Thoracic aorta (tissue), 2 donors: ENCODE results near the gene CLSTN1. TPM values are rescaled to one million over a fixed set of nuclear protein-coding genes. Genes with fewer than 3 reads are reported as not detected.

Source experiments
- ATAC-seq: fragments of 150-250 bp; one replicate; pipeline ENCODE4 v1.8.0; 2017; ENCODE audit warnings: low read depth; ENCODE audit not compliant: insufficient number of reproducible peaks, low FRiP score
- DNase-seq: peaks from one replicate; pipeline ENCODE4 v3.0.0-alpha.2; 2020; ENCODE audit warnings: low spot score
- H3K27ac ChIP-seq, 2 donors: fragments of 200-600 bp; sonication (generic); 1 replicate in 1 of 2; 2 replicates in 1 of 2; pipeline ENCODE4 v1.5.1; 2016; ENCODE audit warnings: mild to moderate bottlenecking in 2 of 2, moderate library complexity in 2 of 2
- H3K27me3 ChIP-seq: fragments of 200-600 bp; sonication (generic); replicated peaks from 2 replicates; pipeline ENCODE4 v1.6.0; 2016; ENCODE audit warnings: mild to moderate bottlenecking; ENCODE audit not compliant: insufficient read depth
- H3K36me3 ChIP-seq: fragments of 200-600 bp; sonication (generic); one replicate; pipeline ENCODE4 v1.5.1; 2016
- H3K4me1 ChIP-seq, 2 donors: fragments of 200-600 bp; sonication (generic); 1 replicate in 1 of 2; 2 replicates in 1 of 2; pipeline versions ENCODE4 v1.5.1 to v1.6.0; 2016; ENCODE audit warnings: low read depth in 2 of 2, mild to moderate bottlenecking in 1 of 2; ENCODE audit not compliant: control insufficient read depth in 1 of 2
- H3K4me3 ChIP-seq: fragments of 200-600 bp; sonication (generic); 2 replicates; pipeline ENCODE4 v1.5.1; 2016; ENCODE audit warnings: mild to moderate bottlenecking
- H3K9me3 ChIP-seq: fragments of 200-600 bp; sonication (generic); 2 replicates; pipeline ENCODE4 v1.5.1; 2016
- total RNA-seq, 2 donors: library from RNA; depleted of rRNA; stranded (reverse); fragments of >200 nt; gene quantifications; one replicate each; pipeline versions ENCODE4 v1.1.0 to v1.2.3, GENCODE V29; 2016
- TF ChIP-seq, protein P1 (sequence below): fragments of 200-600 bp; sonication (generic); IDR thresholded peaks from one replicate; pipeline ENCODE4 v1.5.1; 2019; ENCODE audit warnings: antibody characterized with exemption

CLSTN1 gene
- total RNA-seq, 2 donors from 2014 or later, result 78.6 to 81.9 TPM

DNA sequence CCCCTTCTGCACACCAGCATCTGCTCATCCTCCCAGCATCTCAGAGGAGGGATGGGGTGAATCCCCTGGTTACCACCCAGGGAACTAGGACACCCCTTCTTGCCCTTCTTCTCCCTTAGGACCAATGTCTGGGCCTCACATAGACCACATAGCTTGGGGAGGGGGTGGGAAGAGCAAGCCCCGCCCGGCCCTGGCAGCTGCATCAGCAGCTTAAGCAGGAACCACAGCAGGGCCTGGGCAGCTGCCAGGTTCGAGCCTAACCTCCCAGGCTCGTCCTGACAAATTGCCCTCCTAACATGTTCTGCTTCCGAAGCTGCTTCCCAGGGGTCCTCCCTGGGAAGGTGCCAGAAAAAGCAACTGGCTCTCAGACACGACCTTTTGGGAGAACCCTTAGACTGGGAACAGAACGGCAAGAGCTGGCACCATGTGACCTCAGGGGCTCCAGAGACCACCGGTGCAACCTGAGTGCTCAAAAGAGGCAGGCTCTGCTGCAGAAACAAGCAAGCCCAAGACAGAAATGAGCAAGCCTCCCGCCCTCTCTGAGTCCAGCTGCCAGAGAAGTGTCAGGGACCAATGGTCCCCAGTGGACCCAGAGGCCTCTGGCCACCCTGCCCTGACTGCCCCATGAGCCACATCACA, 18.4 kb upstream of the CLSTN1 start:
- Histone ChIP-seq H3K36me3 (no peaks in the 10 kb centered on the region), H3K27me3 (no peaks in the 10 kb centered on the region), H3K9me3 (no peaks in the 10 kb centered on the region), H3K27ac (no peak overlapping the region), H3K4me1 (peaks cover 6 to 26% of the 10 kb centered on the region in 2 donors), H3K4me3 (no peak overlapping the region)
- TF ChIP-seq, protein P1, sequence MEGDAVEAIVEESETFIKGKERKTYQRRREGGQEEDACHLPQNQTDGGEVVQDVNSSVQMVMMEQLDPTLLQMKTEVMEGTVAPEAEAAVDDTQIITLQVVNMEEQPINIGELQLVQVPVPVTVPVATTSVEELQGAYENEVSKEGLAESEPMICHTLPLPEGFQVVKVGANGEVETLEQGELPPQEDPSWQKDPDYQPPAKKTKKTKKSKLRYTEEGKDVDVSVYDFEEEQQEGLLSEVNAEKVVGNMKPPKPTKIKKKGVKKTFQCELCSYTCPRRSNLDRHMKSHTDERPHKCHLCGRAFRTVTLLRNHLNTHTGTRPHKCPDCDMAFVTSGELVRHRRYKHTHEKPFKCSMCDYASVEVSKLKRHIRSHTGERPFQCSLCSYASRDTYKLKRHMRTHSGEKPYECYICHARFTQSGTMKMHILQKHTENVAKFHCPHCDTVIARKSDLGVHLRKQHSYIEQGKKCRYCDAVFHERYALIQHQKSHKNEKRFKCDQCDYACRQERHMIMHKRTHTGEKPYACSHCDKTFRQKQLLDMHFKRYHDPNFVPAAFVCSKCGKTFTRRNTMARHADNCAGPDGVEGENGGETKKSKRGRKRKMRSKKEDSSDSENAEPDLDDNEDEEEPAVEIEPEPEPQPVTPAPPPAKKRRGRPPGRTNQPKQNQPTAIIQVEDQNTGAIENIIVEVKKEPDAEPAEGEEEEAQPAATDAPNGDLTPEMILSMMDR, result no peak
- no peak for ATAC-seq
- no peak for DNase-seq

DNA sequence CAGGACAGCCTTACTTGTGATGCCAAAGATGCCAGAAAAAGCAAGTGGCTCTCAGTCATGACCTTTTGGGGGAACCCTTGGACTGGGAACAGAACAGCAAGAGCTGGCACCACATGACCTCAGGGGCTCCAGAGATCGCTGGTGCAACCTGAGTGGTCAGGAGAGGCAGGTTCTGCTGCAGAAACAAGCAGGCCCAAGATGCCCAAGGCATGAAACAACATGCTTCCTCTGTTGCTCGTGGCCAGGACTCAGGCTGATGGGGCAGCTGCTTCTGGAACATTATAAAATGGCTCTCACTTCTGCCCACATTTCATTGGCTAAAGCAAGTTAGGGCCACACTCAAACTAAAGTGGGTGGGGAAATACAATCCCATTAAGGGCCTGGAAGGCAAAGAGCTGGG, 17.7 kb upstream of the CLSTN1 start:
- Histone ChIP-seq H3K36me3 (no peaks in the 10 kb centered on the region), H3K9me3 (no peaks in the 10 kb centered on the region), H3K4me1 (peaks cover 6 to 26% of the 10 kb centered on the region in 2 donors), H3K27ac (no peak overlapping the region), H3K27me3 (no peaks in the 10 kb centered on the region), H3K4me3 (no peak overlapping the region)
- TF ChIP-seq, protein P1, result no peak
- no peak for DNase-seq
- ATAC-seq, result no peak

DNA sequence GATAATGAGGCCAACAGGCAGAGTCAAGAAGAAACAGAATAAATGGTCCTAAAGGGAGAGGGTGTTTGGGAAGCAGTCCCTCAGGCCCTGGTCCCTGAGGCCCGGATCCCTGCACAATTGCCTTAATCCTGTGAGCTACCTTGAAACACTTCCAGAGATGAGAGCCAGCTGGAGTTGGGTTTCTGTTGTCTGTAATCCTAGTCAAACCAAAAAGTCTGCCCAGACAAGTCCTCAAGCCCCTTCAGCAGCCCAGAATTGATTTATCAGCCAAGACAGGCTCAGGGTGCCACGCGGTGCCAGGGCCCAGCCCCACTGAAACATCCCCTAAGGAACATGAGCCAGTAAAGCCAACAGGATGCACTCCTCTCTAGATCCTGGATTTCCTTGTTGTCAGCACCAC, 16.4 kb upstream of the CLSTN1 start:
- no peak overlapping the region for H3K4me3 ChIP-seq
- H3K4me1 ChIP-seq, result peaks cover 6 to 38% of the 10 kb centered on the region in 2 donors
- ATAC-seq, result no peak
- no peaks in the 10 kb centered on the region for H3K36me3 ChIP-seq
- no peak overlapping the region for H3K27ac ChIP-seq
- TF ChIP-seq, protein P1, result no peak
- no peaks in the 10 kb centered on the region for H3K9me3 ChIP-seq
- no peaks in the 10 kb centered on the region for H3K27me3 ChIP-seq
- DNase-seq, result no peak

DNA sequence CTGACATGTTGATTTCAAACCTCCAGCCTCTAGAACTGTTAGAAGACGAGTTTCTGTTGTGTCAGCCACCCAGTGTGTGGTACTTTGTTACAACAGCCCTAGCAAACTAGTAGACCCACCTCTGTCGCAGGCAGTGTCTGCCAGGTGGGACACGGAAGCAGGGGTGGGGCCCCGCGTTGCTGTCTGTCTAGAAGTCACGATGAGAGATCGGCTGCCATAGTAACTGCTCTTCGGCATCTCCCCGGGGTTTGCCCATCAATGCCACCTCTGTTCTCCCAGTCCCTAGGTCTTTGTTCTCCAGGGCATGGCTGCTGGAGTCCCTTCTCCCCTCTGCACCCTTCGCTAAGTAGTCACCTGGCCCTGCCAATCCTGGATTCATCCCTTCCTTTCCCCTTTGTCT, 15.2 kb upstream of the CLSTN1 start:
- H3K27ac ChIP-seq, result no peak overlapping the region
- no peaks in the 10 kb centered on the region for H3K9me3 ChIP-seq
- H3K27me3 ChIP-seq, result no peaks in the 10 kb centered on the region
- no peaks in the 10 kb centered on the region for H3K36me3 ChIP-seq
- ATAC-seq (no peak), DNase-seq (no peak)
- TF ChIP-seq, protein P1, result no peak
- no peak overlapping the region for H3K4me3 ChIP-seq
- peaks cover 6 to 30% of the 10 kb centered on the region in 2 donors for H3K4me1 ChIP-seq

DNA sequence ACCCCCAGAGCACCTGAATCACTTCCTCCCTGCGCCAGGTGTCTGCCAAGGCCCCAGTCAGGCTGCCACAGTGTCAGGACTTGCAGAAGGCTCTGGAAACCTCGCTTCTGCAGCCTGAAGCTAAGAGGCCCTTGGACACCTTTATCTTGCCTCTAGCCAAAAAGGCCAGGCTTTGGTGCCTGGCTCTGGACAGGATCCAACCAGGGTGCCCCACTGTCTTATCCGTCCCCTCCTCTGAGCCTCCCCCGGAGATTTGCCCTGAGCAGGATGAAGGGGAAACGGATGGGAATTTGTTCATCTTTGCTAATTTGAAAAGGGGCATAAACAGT, 12.8 kb upstream of the CLSTN1 start:
- DNase-seq (no peak), ATAC-seq (no peak)
- Histone ChIP-seq H3K27me3 (no peaks in the 10 kb centered on the region), H3K27ac (no peak overlapping the region), H3K9me3 (no peaks in the 10 kb centered on the region), H3K36me3 (no peaks in the 10 kb centered on the region), H3K4me1 (peaks cover 0 to 12% of the 10 kb centered on the region in 2 donors), H3K4me3 (no peak overlapping the region)
- TF ChIP-seq, protein P1, result no peak
